ENCODE data around the gene NOL8. TPM values are rescaled to one million over a fixed set of nuclear protein-coding genes. Genes with fewer than 3 reads are reported as not detected.
A peak's percentile ranks its signal among the peaks of the same experiment; 100 is the strongest.

Gene NOL8
- total and polyA plus RNA-seq, 11 donors: 8.1 to 25.6 (median 14.8) TPM

GRCh38 chr9:92299116-92299515 is 26.0 kb downstream of the NOL8 start:
- Histone ChIP-seq H3K36me3 (peaks cover 0 to 79% (median 75%) of the 10 kb centered on the region in 9 donors), H3K4me1 (peaks cover 0 to 14% (median 9%) of the 10 kb centered on the region in 12 donors), H3K9me3 (no peaks in the 10 kb centered on the region), H3K27ac (no peak overlapping the region), H3K4me3 (no peak overlapping the region), H3K27me3 (no peaks in the 10 kb centered on the region)
- DNase-seq (no peak), ATAC-seq (no peak)
- intact Hi-C loops (cut with DNase I): loop anchor here in 4 of 10 donors (10.0 kb wide), 3 partner anchors 154 to 336 kb away; no protein-coding TSS in a partner anchor
- WGBS, 4 donors: 71 to 87% (median 78%) methylated on average over 1 of the region's 1 CpG
- TF ChIP-seq CTCF (IDR thresholded peaks at IDR 0.05) (no peak), POLR2A (IDR thresholded peaks at IDR 0.05) (no peak)

GRCh38 chr9:92298036-92298435 is 27.1 kb downstream of the NOL8 start:
- no peaks in the 10 kb centered on the region for H3K27me3 ChIP-seq
- no peak overlapping the region for H3K4me3 ChIP-seq
- intact Hi-C loops (cut with DNase I): loop anchor here in 4 of 10 donors (10.0 kb wide), 3 partner anchors 153 to 337 kb away; no protein-coding TSS in a partner anchor
- TF ChIP-seq CTCF (IDR thresholded peaks at IDR 0.05) (no peak), POLR2A (IDR thresholded peaks at IDR 0.05) (no peak)
- peaks cover 0 to 68% (median 64%) of the 10 kb centered on the region in 9 donors for H3K36me3 ChIP-seq
- 87 to 92% (median 89%) methylated on average over 3 of the region's 3 CpGs for WGBS, 4 donors
- DNase-seq: no peak
- no peaks in the 10 kb centered on the region for H3K9me3 ChIP-seq
- H3K27ac ChIP-seq: peak overlapping the region in 1 of 12 donors; percentile 38
- no peak for ATAC-seq
- H3K4me1 ChIP-seq: peaks cover 0 to 17% (median 11%) of the 10 kb centered on the region in 12 donors

- H3K9me3 ChIP-seq: no peaks in the 10 kb centered on the region
- no peaks in the 10 kb centered on the region for H3K27me3 ChIP-seq
- peaks cover 0 to 21% (median 15%) of the 10 kb centered on the region in 12 donors for H3K4me1 ChIP-seq
- WGBS, 4 donors: 91 to 95% (median 93%) methylated on average over 3 of the region's 3 CpGs
- peaks cover 0 to 64% (median 60%) of the 10 kb centered on the region in 9 donors for H3K36me3 ChIP-seq
- TF ChIP-seq CTCF (IDR thresholded peaks at IDR 0.05) (no peak), POLR2A (IDR thresholded peaks at IDR 0.05) (no peak)
- ATAC-seq (no peak), DNase-seq (no peak)
- peak overlapping the region in 1 of 12 donors; percentile 38 for H3K27ac ChIP-seq
- intact Hi-C loops (cut with DNase I): loop anchor here in 4 of 10 donors (10.0 kb wide), 3 partner anchors 153 to 337 kb away; no protein-coding TSS in a partner anchor
- H3K4me3 ChIP-seq: no peak overlapping the region
Observed at GRCh38 chr9:92297611-92298010, 27.5 kb downstream of the NOL8 start.

- ATAC-seq (no peak), DNase-seq (no peak)
- Histone ChIP-seq H3K9me3 (no peaks in the 10 kb centered on the region), H3K4me3 (no peak overlapping the region), H3K27ac (no peak overlapping the region), H3K27me3 (no peaks in the 10 kb centered on the region), H3K36me3 (peaks cover 0 to 46% (median 42%) of the 10 kb centered on the region in 9 donors), H3K4me1 (peaks cover 0 to 34% (median 22%) of the 10 kb centered on the region in 12 donors)
- intact Hi-C loops (cut with DNase I): loop anchor here in 4 of 10 donors (10.0 kb wide), 3 partner anchors 151 to 339 kb away; no protein-coding TSS in a partner anchor
- TF ChIP-seq POLR2A (IDR thresholded peaks at IDR 0.05): no peak
- no peak for TF ChIP-seq CTCF (IDR thresholded peaks at IDR 0.05)
- 55 to 67% (median 62%) methylated on average over 4 of the region's 4 CpGs for WGBS, 4 donors
Observed at GRCh38 chr9:92295827-92296258, 29.3 kb downstream of the NOL8 start.

Data from heart left ventricle (tissue), 16 donors.